ENCODE results near the gene NTM. TPM values are rescaled to one million over a fixed set of nuclear protein-coding genes. Genes with fewer than 3 reads are reported as not detected.

Gene NTM
- total and polyA plus RNA-seq, 2 donors (not counting 3 experiments of a cell fraction or from before 2014, with no cell fraction given), result 1.00 to 1.1 TPM

DNA sequence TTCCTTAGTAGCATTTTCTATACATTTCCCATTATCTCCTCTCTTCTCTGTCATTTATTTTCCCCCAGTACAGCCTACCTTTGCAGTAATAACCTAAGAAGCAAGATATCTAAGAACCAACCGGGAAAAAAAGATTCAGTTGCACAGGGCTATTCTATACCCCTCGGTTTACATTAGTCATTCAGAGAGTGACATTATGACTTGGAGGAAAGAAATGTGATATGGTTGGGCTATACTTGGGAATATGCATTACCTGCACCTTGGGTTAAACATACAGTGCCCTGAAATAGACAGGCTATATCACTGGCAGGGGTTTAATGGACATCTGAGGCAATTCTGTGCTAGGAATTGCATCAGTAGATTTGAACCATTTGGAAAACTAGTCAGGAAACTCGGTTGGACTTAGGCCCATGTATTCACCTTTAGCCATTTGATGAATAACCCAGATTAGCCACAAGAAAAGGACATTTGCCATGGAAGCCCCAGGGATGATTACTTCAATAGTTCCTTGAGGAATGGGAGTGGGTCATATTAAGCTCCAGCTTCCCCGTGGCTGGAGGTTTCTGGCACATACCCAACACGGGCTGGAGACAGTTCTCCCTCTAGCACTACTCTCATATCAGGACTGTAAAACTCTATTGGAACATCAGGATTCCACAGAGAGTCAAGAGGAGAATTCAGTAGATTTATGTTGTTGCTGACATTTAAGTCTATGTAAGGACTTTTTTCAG, 973.2 kb downstream of the NTM start:
- no peaks in the 10 kb centered on the region for H4K20me1 ChIP-seq (replicated peaks; ENCODE audit: control insufficient read depth, extremely low read depth, insufficient read depth, low read length)
- no peaks in the 10 kb centered on the region for H3K9me3 ChIP-seq (replicated peaks; ENCODE audit: control insufficient read depth, insufficient read depth, low read length)
- dilution Hi-C loops (cut with MboI; ENCODE audit: extremely low pct_ligation_motif_present, low sequenced_read_pairs), result no loop called here
- H3K36me3 ChIP-seq (ENCODE audit: control insufficient read depth in 2 of 2, extremely low read depth in 1 of 2, insufficient read depth in 2 of 2, low read length in 2 of 2), result no peaks in the 10 kb centered on the region
- no peak overlapping the region for H3K9ac ChIP-seq (replicated peaks; ENCODE audit: extremely low read depth, insufficient read depth, low read length)
- no peaks in the 10 kb centered on the region for H3K9me1 ChIP-seq (replicated peaks; ENCODE audit: control insufficient read depth, extremely low read depth, insufficient read depth, low read length)
- FAIRE-seq (no peak), DNase-seq (ENCODE audit: low read depth, low spot score) (no peak)
- ChIA-PET CTCF (no interaction called here), POLR2A (no interaction called here)
- H3K4me2 ChIP-seq (ENCODE audit: insufficient read depth, low read length), result no peak overlapping the region
- H3K27ac ChIP-seq (ENCODE audit: insufficient read depth, low read depth, low read length), result no peak overlapping the region
- no peaks in the 10 kb centered on the region for H3K4me1 ChIP-seq (ENCODE audit: control insufficient read depth, extremely low read depth, insufficient read depth, low read length)
- H3K4me3 ChIP-seq (replicated peaks in 1 of 3; ENCODE audit: insufficient read depth in 1 of 3, low read depth in 1 of 3, low read length in 3 of 3), result no peak overlapping the region
- H2AFZ ChIP-seq (ENCODE audit: low read depth, low read length), result no peak overlapping the region
- intact Hi-C loops (cut with micrococcal nuclease), result no loop called here
- no peak for TF ChIP-seq MYC (IDR thresholded peaks at IDR 0.05; ENCODE audit: low read depth, low read length)
- TF ChIP-seq POLR2A (IDR thresholded peaks at IDR 0.05; ENCODE audit: low read depth, low read length), result no peak
- no TSS peak for BruUV-seq (replicated peaks)
- H3K79me2 ChIP-seq (ENCODE audit: control insufficient read depth, insufficient read depth, low read length), result no peaks in the 10 kb centered on the region
- H3K27me3 ChIP-seq (ENCODE audit: control insufficient read depth in 2 of 2, insufficient read depth in 2 of 2, low read length in 2 of 2), result no peaks in the 10 kb centered on the region

GRCh38 chr11:132346558-132347148, 976.2 kb downstream of the NTM start:
- no peak for TF ChIP-seq JUN (IDR thresholded peaks at IDR 0.05; ENCODE audit: borderline replicate concordance, insufficient read depth, insufficient read length, low read depth)
- no peak for TF ChIP-seq POLR2AphosphoS5 (IDR thresholded peaks at IDR 0.05; ENCODE audit: insufficient read depth, low read depth, low read length)
- TF ChIP-seq CTCF (IDR thresholded peaks at IDR 0.05; ENCODE audit: extremely low read depth in 1 of 2, insufficient read depth in 1 of 2, low read depth in 1 of 2, low read length in 2 of 2), result no peak
- H3K4me3 ChIP-seq (replicated peaks in 1 of 3; ENCODE audit: insufficient read depth in 1 of 3, low read depth in 1 of 3, low read length in 3 of 3), result no peak overlapping the region
- H2AFZ ChIP-seq (ENCODE audit: low read depth, low read length), result no peak overlapping the region
- ChIA-PET POLR2A (no interaction called here), CTCF (no interaction called here)
- no peaks in the 10 kb centered on the region for H4K20me1 ChIP-seq (replicated peaks; ENCODE audit: control insufficient read depth, extremely low read depth, insufficient read depth, low read length)
- intact Hi-C loops (cut with micrococcal nuclease) (no loop called here), dilution Hi-C loops (cut with MboI; ENCODE audit: extremely low pct_ligation_motif_present, low sequenced_read_pairs) (no loop called here)
- H3K9me1 ChIP-seq (replicated peaks; ENCODE audit: control insufficient read depth, extremely low read depth, insufficient read depth, low read length), result no peaks in the 10 kb centered on the region
- no peak overlapping the region for H3K9ac ChIP-seq (replicated peaks; ENCODE audit: extremely low read depth, insufficient read depth, low read length)
- peaks cover 2% of the 10 kb centered on the region for H3K9me3 ChIP-seq (replicated peaks; ENCODE audit: control insufficient read depth, insufficient read depth, low read length)
- no peak overlapping the region for H3K27ac ChIP-seq (ENCODE audit: insufficient read depth, low read depth, low read length)
- no TSS peak for BruUV-seq (replicated peaks)
- no peaks in the 10 kb centered on the region for H3K36me3 ChIP-seq (ENCODE audit: control insufficient read depth in 2 of 2, extremely low read depth in 1 of 2, insufficient read depth in 2 of 2, low read length in 2 of 2)
- H3K4me2 ChIP-seq (ENCODE audit: insufficient read depth, low read length), result no peak overlapping the region
- FAIRE-seq (no peak), DNase-seq (ENCODE audit: low read depth, low spot score) (no peak)
- H3K79me2 ChIP-seq (ENCODE audit: control insufficient read depth, insufficient read depth, low read length), result no peaks in the 10 kb centered on the region
- H3K27me3 ChIP-seq (ENCODE audit: control insufficient read depth in 2 of 2, insufficient read depth in 2 of 2, low read length in 2 of 2), result no peaks in the 10 kb centered on the region
- no peaks in the 10 kb centered on the region for H3K4me1 ChIP-seq (ENCODE audit: control insufficient read depth, extremely low read depth, insufficient read depth, low read length)

All from endothelial cell of umbilical vein (primary cell).